DND-41 (cell line): ENCODE results near the gene CDA.

Experiments
- EZH2 ChIP-seq: IDR thresholded peaks from 3 replicates; pipeline ENCODE4 v1.6.1; 2012; ENCODE audit warnings: borderline replicate concordance, low read depth, mild to moderate bottlenecking, moderate library complexity, low read length, inconsistent platforms; ENCODE audit not compliant: severe bottlenecking
- TF ChIP-seq, protein P1 (sequence below): IDR thresholded peaks from 2 replicates; pipeline ENCODE4 v1.5.1; 2012; ENCODE audit warnings: borderline replicate concordance, low read length, moderate library complexity, mild to moderate bottlenecking; ENCODE audit not compliant: poor library complexity, severe bottlenecking; ENCODE audit errors: extremely low read depth

DNA sequence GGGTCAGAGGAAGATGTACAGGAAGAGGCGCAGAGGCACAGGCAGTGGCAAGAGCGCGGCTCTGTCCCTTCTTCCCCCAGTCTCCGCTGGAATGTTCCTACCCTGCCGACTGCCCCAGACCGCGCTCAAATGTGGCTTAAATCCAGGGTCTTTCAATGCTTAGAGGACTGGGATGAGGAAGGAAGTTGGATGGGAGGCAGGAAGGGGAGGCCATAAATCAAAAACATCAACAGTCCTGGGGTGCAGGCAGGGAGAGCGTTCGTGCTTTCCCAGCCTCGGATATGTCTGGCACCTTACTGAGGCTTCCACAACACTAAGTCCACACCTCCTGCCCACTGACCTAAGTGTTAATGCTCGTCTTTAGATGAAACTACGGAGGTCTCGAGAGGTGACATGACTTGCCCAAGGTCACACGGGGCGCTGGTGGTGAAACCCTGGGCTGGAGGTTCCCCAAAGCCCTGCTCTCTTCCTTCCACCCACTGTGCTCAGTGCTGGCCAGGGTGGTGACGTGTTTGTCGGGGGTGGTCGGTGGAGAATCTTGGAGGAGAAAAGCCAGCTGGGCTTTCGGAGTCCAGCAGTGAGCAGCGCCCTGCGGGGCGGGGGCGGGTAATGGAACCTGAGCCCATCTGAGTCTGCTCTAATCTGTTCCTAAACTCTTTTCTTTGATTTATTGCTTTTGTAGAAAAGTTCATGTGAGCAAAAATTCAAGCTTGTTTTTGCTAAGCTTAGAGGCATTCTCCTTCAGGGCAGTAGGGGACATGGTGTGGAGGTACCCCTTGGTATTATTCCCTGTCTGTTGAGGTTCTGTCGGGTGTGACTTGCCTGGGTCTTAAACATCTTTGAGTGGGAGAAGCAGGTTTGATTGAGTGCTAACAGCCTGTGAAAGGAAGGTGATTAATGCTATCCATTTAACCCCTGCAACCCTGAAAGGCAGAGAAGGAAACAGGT is 708 bp downstream of the CDA start:
- TF ChIP-seq, protein P1, sequence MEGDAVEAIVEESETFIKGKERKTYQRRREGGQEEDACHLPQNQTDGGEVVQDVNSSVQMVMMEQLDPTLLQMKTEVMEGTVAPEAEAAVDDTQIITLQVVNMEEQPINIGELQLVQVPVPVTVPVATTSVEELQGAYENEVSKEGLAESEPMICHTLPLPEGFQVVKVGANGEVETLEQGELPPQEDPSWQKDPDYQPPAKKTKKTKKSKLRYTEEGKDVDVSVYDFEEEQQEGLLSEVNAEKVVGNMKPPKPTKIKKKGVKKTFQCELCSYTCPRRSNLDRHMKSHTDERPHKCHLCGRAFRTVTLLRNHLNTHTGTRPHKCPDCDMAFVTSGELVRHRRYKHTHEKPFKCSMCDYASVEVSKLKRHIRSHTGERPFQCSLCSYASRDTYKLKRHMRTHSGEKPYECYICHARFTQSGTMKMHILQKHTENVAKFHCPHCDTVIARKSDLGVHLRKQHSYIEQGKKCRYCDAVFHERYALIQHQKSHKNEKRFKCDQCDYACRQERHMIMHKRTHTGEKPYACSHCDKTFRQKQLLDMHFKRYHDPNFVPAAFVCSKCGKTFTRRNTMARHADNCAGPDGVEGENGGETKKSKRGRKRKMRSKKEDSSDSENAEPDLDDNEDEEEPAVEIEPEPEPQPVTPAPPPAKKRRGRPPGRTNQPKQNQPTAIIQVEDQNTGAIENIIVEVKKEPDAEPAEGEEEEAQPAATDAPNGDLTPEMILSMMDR = no peak
- no peak for TF ChIP-seq EZH2
